ENCODE measurements around the gene CAPN1. TPM values are rescaled to one million over a fixed set of nuclear protein-coding genes. Genes with fewer than 3 reads are reported as not detected.

CAPN1 gene
- total and polyA plus RNA-seq, 2 of the 13 experiments (the other 11 are each of a cell fraction or from before 2014, with no cell fraction given): 57.3 to 82.6 TPM

GRCh38 chr11:65165410-65166317 is 16.1 kb upstream of the CAPN1 start (continued):
- TF ChIP-seq SKI (IDR thresholded peaks at IDR 0.05; ENCODE audit: partially characterized antibody) (peak; percentile 50), TEF (CRISPR knock-in tag; IDR thresholded peaks at IDR 0.05) (no peak), SATB2 (CRISPR knock-in tag; IDR thresholded peaks at IDR 0.05) (no peak), TERF1 (CRISPR knock-in tag; IDR thresholded peaks at IDR 0.05) (no peak), PRDM10 (CRISPR knock-in tag; IDR thresholded peaks at IDR 0.05; ENCODE audit: low read depth) (peak; percentile 83; the same call in 1 of the 2 replicates), MEIS2 (CRISPR knock-in tag; IDR thresholded peaks at IDR 0.05) (no peak), HMGXB3 (CRISPR knock-in tag; IDR thresholded peaks at IDR 0.05; ENCODE audit: borderline replicate concordance) (peak; percentile 75), EP300 (IDR thresholded peaks at IDR 0.05; ENCODE audit: low read depth in 2 of 2, low read length in 2 of 2) (peak in 1 of 2 experiments; percentile 79; a peak in 2 of 4 replicates), EP300 (CRISPR knock-in tag; IDR thresholded peaks at IDR 0.05; ENCODE audit: borderline replicate concordance) (0 out of 2 replicates have a peak, but pooled peaks have one; percentile 34)
- TF ChIP-seq, protein P1, sequence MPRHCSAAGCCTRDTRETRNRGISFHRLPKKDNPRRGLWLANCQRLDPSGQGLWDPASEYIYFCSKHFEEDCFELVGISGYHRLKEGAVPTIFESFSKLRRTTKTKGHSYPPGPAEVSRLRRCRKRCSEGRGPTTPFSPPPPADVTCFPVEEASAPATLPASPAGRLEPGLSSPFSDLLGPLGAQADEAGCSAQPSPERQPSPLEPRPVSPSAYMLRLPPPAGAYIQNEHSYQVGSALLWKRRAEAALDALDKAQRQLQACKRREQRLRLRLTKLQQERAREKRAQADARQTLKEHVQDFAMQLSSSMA (CRISPR knock-in tag; IDR thresholded peaks at IDR 0.05): no peak
- TF ChIP-seq, protein P2, sequence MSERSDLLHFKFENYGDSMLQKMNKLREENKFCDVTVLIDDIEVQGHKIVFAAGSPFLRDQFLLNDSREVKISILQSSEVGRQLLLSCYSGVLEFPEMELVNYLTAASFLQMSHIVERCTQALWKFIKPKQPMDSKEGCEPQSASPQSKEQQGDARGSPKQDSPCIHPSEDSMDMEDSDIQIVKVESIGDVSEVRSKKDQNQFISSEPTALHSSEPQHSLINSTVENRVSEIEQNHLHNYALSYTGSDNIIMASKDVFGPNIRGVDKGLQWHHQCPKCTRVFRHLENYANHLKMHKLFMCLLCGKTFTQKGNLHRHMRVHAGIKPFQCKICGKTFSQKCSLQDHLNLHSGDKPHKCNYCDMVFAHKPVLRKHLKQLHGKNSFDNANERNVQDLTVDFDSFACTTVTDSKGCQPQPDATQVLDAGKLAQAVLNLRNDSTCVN (CRISPR knock-in tag; IDR thresholded peaks at IDR 0.05; ENCODE audit: borderline replicate concordance): 0 out of 2 replicates have a peak, but pooled peaks have one; percentile 32
- TF ChIP-seq, protein P3, sequence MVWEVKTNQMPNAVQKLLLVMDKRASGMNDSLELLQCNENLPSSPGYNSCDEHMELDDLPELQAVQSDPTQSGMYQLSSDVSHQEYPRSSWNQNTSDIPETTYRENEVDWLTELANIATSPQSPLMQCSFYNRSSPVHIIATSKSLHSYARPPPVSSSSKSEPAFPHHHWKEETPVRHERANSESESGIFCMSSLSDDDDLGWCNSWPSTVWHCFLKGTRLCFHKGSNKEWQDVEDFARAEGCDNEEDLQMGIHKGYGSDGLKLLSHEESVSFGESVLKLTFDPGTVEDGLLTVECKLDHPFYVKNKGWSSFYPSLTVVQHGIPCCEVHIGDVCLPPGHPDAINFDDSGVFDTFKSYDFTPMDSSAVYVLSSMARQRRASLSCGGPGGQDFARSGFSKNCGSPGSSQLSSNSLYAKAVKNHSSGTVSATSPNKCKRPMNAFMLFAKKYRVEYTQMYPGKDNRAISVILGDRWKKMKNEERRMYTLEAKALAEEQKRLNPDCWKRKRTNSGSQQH (CRISPR knock-in tag; IDR thresholded peaks at IDR 0.05; ENCODE audit: low read depth): no peak
